ENCODE results near the gene VDR.

GRCh38 chr12:47852096-47852571, 52.7 kb downstream of the VDR start:
- TF ChIP-seq CTCF (conservative IDR thresholded peaks at IDR 0.05 in 1 of 2, IDR thresholded peaks at IDR 0.05 in 1 of 2; ENCODE audit: low read depth in 1 of 2, low read length in 2 of 2) (no peak), EZH2 (IDR thresholded peaks at IDR 0.05; ENCODE audit: low read length, missing control alignments) (no peak)
